B cell (primary cell): ENCODE data around the gene MS4A3. TPM values are rescaled to one million over a fixed set of nuclear protein-coding genes. Genes with fewer than 3 reads are reported as not detected.

Source experiments
- ATAC-seq: fragments of 200-7000 bp; cut with Tn5 transposase; one replicate; pipeline ENCODE4 v1.10.0; 2021; ENCODE audit warnings: low read depth, mild to moderate bottlenecking, moderate number of reproducible peaks, moderate library complexity
- CTCF ChIA-PET: fragments of 350-600 bp; sonication (Branson Sonifier 250); formaldehyde crosslinking; loops from one replicate; lab custom pipeline; 2021; ENCODE audit warnings: antibody characterized with exemption, inconsistent platforms; lab: Charles Lee
- POLR2A ChIA-PET: fragments of 350-600 bp; sonication (Branson Sonifier 250); formaldehyde crosslinking; loops from one replicate; lab custom pipeline; 2021; ENCODE audit warnings: antibody characterized with exemption; lab: Charles Lee
- DNase-seq: peaks from one replicate; pipeline ENCODE4 v3.0.0; 2013
- H2AFZ ChIP-seq: 2 replicates; pipeline ENCODE4 v1.6.1; 2012; ENCODE audit warnings: mild to moderate bottlenecking, low read depth, low read length; ENCODE audit not compliant: insufficient read depth, poor library complexity, severe bottlenecking
- H3K27ac ChIP-seq, 2 donors: 1 replicate in 1 of 2; 2 replicates in 1 of 2; pipeline ENCODE4 v1.5.1; 2012 to 2013; ENCODE audit warnings: low read length in 2 of 2, mild to moderate bottlenecking in 2 of 2, moderate library complexity in 1 of 2
- H3K27me3 ChIP-seq, 4 experiments: fragments of 200-600 bp in 1 of 4; sonication (generic) in 1 of 4; replicated peaks in 1 of 4; 1 replicate in 2 of 4; 2 replicates in 2 of 4; pipeline versions ENCODE4 v1.6.1 to v1.7.0; 2013 to 2016; ENCODE audit warnings: low read length in 3 of 4, mild to moderate bottlenecking in 2 of 4, mixed read lengths in 1 of 4, moderate library complexity in 1 of 4; ENCODE audit not compliant: insufficient read depth in 4 of 4, control insufficient read depth in 3 of 4; ENCODE audit errors: control extremely low read depth in 1 of 4
- H3K36me3 ChIP-seq, 2 experiments: replicated peaks in 1 of 2; 1 replicate in 1 of 2; 2 replicates in 1 of 2; pipeline versions ENCODE4 v1.6.1 to v1.7.1; 2013; ENCODE audit warnings: low read length in 1 of 2; ENCODE audit not compliant: insufficient read depth in 2 of 2, control insufficient read depth in 1 of 2; ENCODE audit errors: control extremely low read depth in 1 of 2, extremely low read depth in 1 of 2
- H3K4me1 ChIP-seq, 2 donors: fragments of 200-600 bp in 1 of 2; sonication (generic) in 1 of 2; 1 replicate in 1 of 2; 2 replicates in 1 of 2; pipeline versions ENCODE4 v1.5.1 to v1.6.1; 2013 to 2017; ENCODE audit warnings: low read length in 2 of 2; ENCODE audit not compliant: control insufficient read depth in 2 of 2, insufficient read depth in 2 of 2
- H3K4me2 ChIP-seq: replicated peaks from 2 replicates; pipeline ENCODE3; 2012; ENCODE audit warnings: mild to moderate bottlenecking, low read depth, low read length; ENCODE audit not compliant: poor library complexity, severe bottlenecking
- H3K4me3 ChIP-seq, 5 experiments: fragments of 200-600 bp in 1 of 5; sonication (generic) in 1 of 5; 1 replicate in 3 of 5; 2 replicates in 2 of 5; pipeline versions ENCODE4 v1.5.1 to v1.7.0; 2011 to 2016; ENCODE audit warnings: low read length in 4 of 5, mild to moderate bottlenecking in 4 of 5, low read depth in 2 of 5, control low read depth in 1 of 5, moderate library complexity in 1 of 5; ENCODE audit not compliant: insufficient read depth in 1 of 5; ENCODE audit errors: control extremely low read depth in 1 of 5, extremely low read depth in 1 of 5
- H3K79me2 ChIP-seq: fragments of 200-600 bp; sonication (generic); one replicate; pipeline ENCODE4 v1.6.0; 2016; ENCODE audit warnings: low read length; ENCODE audit not compliant: control insufficient read depth, insufficient read depth
- H3K9ac ChIP-seq: fragments of 200-600 bp; sonication (generic); 2 replicates; pipeline ENCODE4 v1.6.1; 2017; ENCODE audit warnings: mild to moderate bottlenecking, low read length, moderate library complexity
- H3K9me3 ChIP-seq, 3 donors: one replicate each; pipeline versions ENCODE4 v1.6.1 to v1.7.1; 2013; ENCODE audit warnings: low read length in 2 of 3; ENCODE audit not compliant: control insufficient read depth in 2 of 3, insufficient read depth in 1 of 3; ENCODE audit errors: control extremely low read depth in 1 of 3
- H4K20me1 ChIP-seq: 2 replicates; pipeline ENCODE4 v1.6.0; 2012; ENCODE audit warnings: mild to moderate bottlenecking, low read length; ENCODE audit not compliant: insufficient read depth, control insufficient read depth, poor library complexity, severe bottlenecking
- H3K27ac Mint-ChIP-seq: one replicate; pipeline ENCODE4 v1.8.0; 2021; ENCODE audit warnings: mixed read lengths
- H3K27me3 Mint-ChIP-seq: one replicate; pipeline ENCODE4 v1.8.0; 2021; ENCODE audit warnings: mixed read lengths
- H3K4me1 Mint-ChIP-seq: one replicate; pipeline ENCODE4 v1.8.0; 2021; ENCODE audit warnings: mixed read lengths
- H3K4me3 Mint-ChIP-seq: one replicate; pipeline ENCODE4 v1.8.0; 2021; ENCODE audit warnings: mixed read lengths
- H3K9me3 Mint-ChIP-seq: one replicate; pipeline ENCODE4 v1.8.0; 2022; ENCODE audit warnings: mixed read lengths; ENCODE audit not compliant: insufficient read depth
- CTCF ChIP-seq: fragments of 200-600 bp; IDR thresholded peaks from one replicate; pipeline ENCODE4 v1.8.0; 2022; ENCODE audit warnings: antibody characterized with exemption, mild to moderate bottlenecking
- EZH2 ChIP-seq: IDR thresholded peaks from 2 replicates; pipeline ENCODE4 v1.6.1; 2012; ENCODE audit warnings: borderline replicate concordance, low read depth, mild to moderate bottlenecking, moderate library complexity, low read length; ENCODE audit not compliant: insufficient read depth, poor library complexity, severe bottlenecking
- WGBS: methylation state at CpG from one replicate; pipeline ENCODE4 v1.1.5; 2013; ENCODE audit warnings: missing lambda C conversion rate; ENCODE audit not compliant: insufficient coverage; 5-methylcytosine and 5-hydroxymethylcytosine counted together
- intact Hi-C: fragments of 100-400 bp; cut with micrococcal nuclease; formaldehyde crosslinking; loops from one replicate; pipeline ENCODE4 v1.10.0; 2022
- polyA minus RNA-seq: library from RNA; depleted of rRNA, polyadenylated mRNA; stranded (reverse); fragments of >200 nt; gene quantifications from 2 replicates; pipeline ENCODE4 v1.2.3, GENCODE V29; 2012
- polyA plus RNA-seq: library from polyadenylated mRNA; depleted of rRNA; stranded (reverse); fragments of >200 nt; gene quantifications from 2 replicates; pipeline ENCODE4 v1.2.3, GENCODE V29; 2012
- total RNA-seq, 2 donors: library from RNA; stranded (reverse); fragments of 120-200 nt in 1 of 2; gene quantifications; 1 replicate in 1 of 2; 2 replicates in 1 of 2; pipeline versions ENCODE4 v1.2.3 to v1.2.4, GENCODE V29; 2013 to 2022

The MS4A3 gene
- not detected in 2 replicates for total RNA-seq
- total RNA-seq (2013) = 0.58 TPM
- not detected in 2 replicates for polyA plus RNA-seq
- polyA minus RNA-seq = not detected in 2 replicates

- no peak within 1 kb of the TSS for H3K9ac ChIP-seq
- DNase-seq (no peak), ATAC-seq (no peak)
- H3K27me3 Mint-ChIP-seq = peaks cover 14% of the 10 kb centered on the region
- POLR2A ChIA-PET = no interaction called here
- TF ChIP-seq EZH2 (no peak), CTCF (no peak)
- WGBS = 97% methylated on average over 5 of the region's 8 CpGs
- no peaks in the 10 kb centered on the region for H3K4me1 ChIP-seq
- no peak within 1 kb of the TSS for H3K4me3 ChIP-seq
- no peaks in the 10 kb centered on the region for H3K9me3 ChIP-seq
- peaks cover 2% of the 10 kb centered on the region for H3K9me3 Mint-ChIP-seq
- no peaks in the 10 kb centered on the region for H3K27me3 ChIP-seq
- H3K4me2 ChIP-seq = no peak within 1 kb of the TSS
- H3K4me3 Mint-ChIP-seq = no peak within 1 kb of the TSS
- no peak within 1 kb of the TSS for H3K27ac ChIP-seq
- H3K4me1 Mint-ChIP-seq = no peaks in the 10 kb centered on the region
- H4K20me1 ChIP-seq = no peaks in the 10 kb centered on the region
- no peaks in the 10 kb centered on the region for H3K36me3 ChIP-seq
- H3K27ac Mint-ChIP-seq = no peak within 1 kb of the TSS
- H3K79me2 ChIP-seq = no peaks in the 10 kb centered on the region
- intact Hi-C loops = no loop called here
- H2AFZ ChIP-seq = no peak within 1 kb of the TSS
- CTCF ChIA-PET = no interaction called here
These were observed at the start of gene MS4A3 for GRCh38 chr11:60056349-60056969. Gene MS4A3, plus strand, starts transcription at chr11:60056665. Its CDS starts 4,496 bp downstream, at chr11:60061161.

DNA sequence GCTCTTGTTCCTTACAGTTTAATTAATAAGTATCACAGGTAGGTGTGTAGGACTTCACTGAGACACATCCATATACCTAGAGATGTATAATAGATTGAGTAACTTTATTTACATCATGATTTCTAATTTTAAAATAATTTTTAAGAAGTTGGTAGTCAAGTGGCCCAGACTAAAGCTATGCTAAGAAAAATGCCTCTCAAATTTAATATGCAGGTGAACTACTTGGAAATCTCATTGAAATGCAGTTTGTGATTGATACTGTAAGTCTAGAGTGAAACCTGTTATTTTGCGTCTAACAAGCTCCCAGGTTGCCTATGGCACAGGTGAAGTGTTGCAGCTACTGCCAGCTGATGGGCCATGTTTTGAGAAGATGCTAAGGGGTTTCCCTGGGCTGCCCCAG lies 39.6 kb upstream of the MS4A3 start, which contains the start of gene OOSP4B:
Gene OOSP4B (plus strand): TSS at position 301 of the 400 bp plus-strand sequence.
- Mint-ChIP-seq H3K27me3 (peaks cover 13% of the 10 kb centered on the region), H3K4me1 (no peaks in the 10 kb centered on the region), H3K4me3 (no peak within 1 kb of the TSS), H3K27ac (no peak within 1 kb of the TSS), H3K9me3 (no peaks in the 10 kb centered on the region)
- ChIA-PET CTCF (no interaction called here), POLR2A (no interaction called here)
- no peak for TF ChIP-seq EZH2
- TF ChIP-seq CTCF = no peak
- Histone ChIP-seq H3K27me3 (no peaks in the 10 kb centered on the region), H2AFZ (no peak within 1 kb of the TSS), H3K9ac (no peak within 1 kb of the TSS), H3K79me2 (no peaks in the 10 kb centered on the region), H3K27ac (no peak within 1 kb of the TSS), H3K9me3 (peaks cover 0 to 7% (median 0%) of the 10 kb centered on the region in 3 donors), H3K4me1 (no peaks in the 10 kb centered on the region), H3K4me3 (no peak within 1 kb of the TSS), H3K4me2 (no peak within 1 kb of the TSS), H3K36me3 (no peaks in the 10 kb centered on the region), H4K20me1 (no peaks in the 10 kb centered on the region)
- DNase-seq (no peak), ATAC-seq (no peak)
- 100% methylated on average over 1 of the region's 1 CpG for WGBS
- intact Hi-C loops = no loop called here
